Cortex of kidney (tissue), 1 donor: ENCODE results near the gene DCP1A.
"Not testable (repeated sequence)": the region's sequence is repeated elsewhere in the genome, so short reads cannot be mapped to it uniquely, and the experiment has no call there.

ENCODE experiments used
- DNase-seq: peaks from one replicate; lab custom pipeline; 2025; lab: John Stamatoyannopoulos, UW

The DCP1A gene

GRCh38 chr3:53328746-53329145 is 18.6 kb downstream of the DCP1A start:
- DNase-seq: no peak

GRCh38 chr3:53327986-53328385 is 19.4 kb downstream of the DCP1A start:
- not testable (repeated sequence) for DNase-seq

- no peak for DNase-seq
Observed at GRCh38 chr3:53324105-53324504, 23.2 kb downstream of the DCP1A start.

- DNase-seq: no peak
Observed at GRCh38 chr3:53320697-53321096, 26.6 kb downstream of the DCP1A start.

- no peak for DNase-seq
Observed at GRCh38 chr3:53318522-53318921, 28.8 kb downstream of the DCP1A start.

GRCh38 chr3:53312832-53313231 is 34.5 kb downstream of the DCP1A start:
- no peak for DNase-seq

GRCh38 chr3:53311882-53312281 is 35.5 kb downstream of the DCP1A start:
- no peak for DNase-seq

- no peak for DNase-seq
Observed at GRCh38 chr3:53303957-53304356, 43.4 kb downstream of the DCP1A start.

- no peak for DNase-seq
Observed at GRCh38 chr3:53303549-53303948, 43.8 kb downstream of the DCP1A start.

- no peak for DNase-seq
Observed at GRCh38 chr3:53300826-53301225, 46.5 kb downstream of the DCP1A start.

GRCh38 chr3:53299611-53300023 is 47.7 kb downstream of the DCP1A start:
- DNase-seq: not testable (repeated sequence)

- no peak for DNase-seq
Observed at GRCh38 chr3:53295410-53295809, 51.9 kb downstream of the DCP1A start.

GRCh38 chr3:53293867-53294266 is 53.5 kb downstream of the DCP1A start:
- DNase-seq: no peak

- no peak for DNase-seq
Observed at GRCh38 chr3:53288214-53288613, 59.1 kb downstream of the DCP1A start.

- DNase-seq: no peak
Observed at GRCh38 chr3:53287131-53287629, 60.2 kb downstream of the DCP1A start.

- DNase-seq: no peak
Observed at GRCh38 chr3:53286727-53287126, 60.6 kb downstream of the DCP1A start.

- DNase-seq: no peak
Observed at GRCh38 chr3:53282581-53282980, 64.8 kb downstream of the DCP1A start.

- no peak for DNase-seq
Observed at GRCh38 chr3:53278667-53279066, 68.7 kb downstream of the DCP1A start.

- DNase-seq: no peak
Observed at GRCh38 chr3:53274938-53275605, 72.3 kb downstream of the DCP1A start.

- no peak for DNase-seq
Observed at GRCh38 chr3:53273146-53273670, 74.1 kb downstream of the DCP1A start.

GRCh38 chr3:53269888-53270880 is 77.2 kb downstream of the DCP1A start:
- DNase-seq: no peak

- DNase-seq: not testable (repeated sequence)
Observed at GRCh38 chr3:53269193-53269592, 78.2 kb downstream of the DCP1A start.

- DNase-seq: no peak
Observed at GRCh38 chr3:53267766-53268165, 79.6 kb downstream of the DCP1A start.
